GM20431 (cell line): Measurements from ENCODE around the gene TTC36.
"Not testable (repeated sequence)": the region's sequence is repeated elsewhere in the genome, so short reads cannot be mapped to it uniquely, and the experiment has no call there.

Experiments
- in situ Hi-C: fragments of 300-500 bp; cut with MseI, MboI; formaldehyde crosslinking; loops from one replicate; pipeline ENCODE4 v1.15.0; 2020; ENCODE audit warnings: low sequenced_read_pairs; ENCODE audit not compliant: unreplicated experiment

TTC36 gene

DNA sequence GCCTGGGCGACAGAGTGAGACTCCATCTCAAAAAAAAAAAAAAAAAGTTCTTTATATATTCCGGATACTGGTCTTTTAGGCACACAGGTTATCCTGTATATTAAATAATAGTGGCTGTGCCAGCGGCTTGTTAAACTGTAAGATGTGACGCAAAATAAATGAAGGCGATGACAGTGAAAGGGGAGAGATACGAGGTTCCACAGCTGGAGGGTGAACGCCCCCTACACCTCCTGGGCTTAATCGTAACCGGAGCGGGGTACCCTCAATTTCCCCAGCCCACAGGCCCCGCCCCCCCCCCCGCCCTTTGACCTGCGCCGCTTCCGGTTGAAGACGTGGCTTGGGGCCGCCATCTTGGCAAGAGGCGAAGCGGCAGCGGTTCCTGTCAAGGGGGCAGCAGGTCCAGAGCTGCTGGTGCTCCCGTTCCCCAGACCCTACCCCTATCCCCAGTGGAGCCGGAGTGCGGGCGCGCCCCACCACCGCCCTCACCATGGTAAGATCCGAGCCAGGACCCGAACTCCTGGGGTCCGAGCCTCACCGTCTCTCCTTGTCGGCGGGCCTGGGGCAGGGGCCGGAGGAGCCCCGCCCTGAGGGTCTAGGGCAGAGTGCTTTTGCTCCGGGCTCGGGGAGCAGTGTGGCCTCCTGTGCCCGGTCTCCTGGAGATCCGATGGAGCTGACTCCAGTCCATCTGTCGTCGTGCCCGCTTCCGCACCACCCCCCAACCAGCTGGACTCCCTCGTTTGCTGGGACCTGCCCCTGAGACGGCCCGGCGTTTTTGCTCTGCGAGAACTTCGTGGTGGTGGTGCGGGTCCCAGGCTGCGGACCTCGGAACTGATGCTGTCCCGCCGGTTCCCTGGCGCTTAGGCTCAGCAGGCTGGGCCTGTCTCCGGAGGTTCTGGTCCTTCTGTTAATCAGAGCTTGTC, 45.0 kb downstream of the TTC36 start, which contains the start of gene ARCN1:
Gene ARCN1 (plus strand): TSS at position 349 of the 920 bp plus-strand sequence. CDS start 139 bp downstream, at position 488.
- in situ Hi-C loops, result no loop called here

DNA sequence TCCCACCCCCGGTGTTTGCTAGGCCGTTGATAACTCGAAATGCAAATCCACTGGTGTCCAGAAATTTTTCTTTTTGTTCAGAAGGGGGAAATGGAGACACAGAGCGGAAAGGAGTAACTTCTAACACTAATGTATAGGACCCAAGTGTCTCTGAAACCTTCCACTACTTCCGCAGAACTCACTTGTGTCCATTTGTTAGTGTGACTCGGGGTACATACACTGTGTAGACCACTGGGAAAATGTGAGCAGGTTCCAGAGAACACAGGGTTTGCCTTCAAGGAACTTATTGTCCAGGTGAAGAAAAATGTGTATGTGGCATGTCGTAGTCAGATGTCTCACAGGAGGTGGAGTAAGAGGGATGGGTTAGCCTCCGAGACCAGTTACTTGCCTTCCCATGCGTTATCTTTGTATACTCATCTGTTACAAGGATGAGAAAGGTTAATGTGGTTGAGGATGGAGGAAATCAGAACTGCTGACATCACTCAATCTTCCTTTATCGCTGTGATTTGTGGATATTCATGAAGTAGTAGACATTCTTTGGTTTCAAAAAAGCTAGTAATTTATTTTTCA, 45.8 kb downstream of the TTC36 start:
- in situ Hi-C loops, result no loop called here

DNA sequence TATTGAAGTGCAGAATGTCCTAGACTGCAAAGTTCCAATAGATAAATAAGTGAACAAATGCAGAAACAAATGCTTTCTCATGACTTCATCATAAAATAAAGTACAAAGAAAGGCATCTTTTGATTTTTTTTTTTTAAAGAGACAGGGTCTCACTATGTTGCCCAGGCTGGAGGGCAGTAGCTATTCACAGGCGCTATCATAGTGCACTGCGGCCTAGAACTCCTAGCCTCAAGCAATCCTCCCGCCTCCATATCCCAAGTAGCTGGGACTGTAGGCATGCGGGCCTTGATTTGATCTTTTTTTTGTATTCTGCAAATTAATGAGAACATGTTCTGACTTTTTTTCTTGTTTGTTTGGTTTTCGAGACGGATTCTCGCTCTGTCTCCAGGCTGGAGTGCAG, 47.4 kb downstream of the TTC36 start:
- in situ Hi-C loops, result no loop called here

DNA sequence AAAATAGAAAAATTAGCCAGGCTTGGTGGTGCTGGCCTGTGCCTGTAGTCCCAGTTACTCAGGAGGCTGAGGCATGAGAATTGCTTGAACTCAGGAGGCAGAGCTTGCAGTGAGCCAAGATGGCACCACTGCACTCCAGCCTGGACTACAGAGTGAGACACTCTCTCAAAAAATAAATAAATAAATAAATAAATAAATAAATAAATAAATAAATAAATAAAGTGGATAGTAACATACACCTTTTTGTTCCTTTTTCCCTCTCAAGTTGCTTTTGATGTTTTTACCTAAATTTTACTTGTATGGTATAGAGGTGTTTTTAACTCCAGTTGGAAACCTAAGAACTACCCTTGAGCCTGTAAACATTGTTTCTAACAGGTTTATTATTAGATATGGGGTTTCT, 50.7 kb downstream of the TTC36 start:
- in situ Hi-C loops, result not testable (repeated sequence)
